CD4-positive, alpha-beta T cell treated with Interleukin-17A for 1 hour (primary cell): Measurements from ENCODE around the gene GALNTL6.

Experiments used
- DNase-seq: peaks from one replicate; pipeline ENCODE4 v3.0.0-alpha.2; 2020

Gene GALNTL6

GRCh38 chr4:171889681-171890080, 76.5 kb downstream of the GALNTL6 start:
- DNase-seq: no peak

GRCh38 chr4:171891038-171891437, 77.8 kb downstream of the GALNTL6 start:
- no peak for DNase-seq

- no peak for DNase-seq
Observed at GRCh38 chr4:171896426-171896825, 83.2 kb downstream of the GALNTL6 start.

- no peak for DNase-seq
Observed at GRCh38 chr4:171919314-171919713, 106.1 kb downstream of the GALNTL6 start.

- no peak for DNase-seq
Observed at GRCh38 chr4:171920901-171921300, 107.7 kb downstream of the GALNTL6 start.

GRCh38 chr4:171924746-171925376, 111.7 kb downstream of the GALNTL6 start:
- DNase-seq: no peak

GRCh38 chr4:171928336-171928735, 115.1 kb downstream of the GALNTL6 start:
- DNase-seq: no peak

GRCh38 chr4:171929477-171929876, 116.3 kb downstream of the GALNTL6 start:
- no peak for DNase-seq

- no peak for DNase-seq
Observed at GRCh38 chr4:171929907-171930306, 116.7 kb downstream of the GALNTL6 start.

GRCh38 chr4:171932238-171932637, 119.0 kb downstream of the GALNTL6 start:
- no peak for DNase-seq

- DNase-seq: no peak
Observed at GRCh38 chr4:171940656-171941055, 127.5 kb downstream of the GALNTL6 start.

- DNase-seq: no peak
Observed at GRCh38 chr4:171947400-171947799, 134.2 kb downstream of the GALNTL6 start.

- no peak for DNase-seq
Observed at GRCh38 chr4:171948038-171948437, 134.8 kb downstream of the GALNTL6 start.

GRCh38 chr4:171954650-171955049, 141.4 kb downstream of the GALNTL6 start:
- DNase-seq: no peak

GRCh38 chr4:171956678-171957077, 143.5 kb downstream of the GALNTL6 start:
- DNase-seq: no peak

GRCh38 chr4:171962110-171962509, 148.9 kb downstream of the GALNTL6 start:
- no peak for DNase-seq

- no peak for DNase-seq
Observed at GRCh38 chr4:171966356-171966755, 153.2 kb downstream of the GALNTL6 start.

- no peak for DNase-seq
Observed at GRCh38 chr4:171978216-171978615, 165.0 kb downstream of the GALNTL6 start.

GRCh38 chr4:171979461-171979860, 166.3 kb downstream of the GALNTL6 start:
- no peak for DNase-seq

- DNase-seq: no peak
Observed at GRCh38 chr4:171981185-171981584, 168.0 kb downstream of the GALNTL6 start.

GRCh38 chr4:171983935-171984805, 171.0 kb downstream of the GALNTL6 start:
- no peak for DNase-seq

GRCh38 chr4:171985129-171985528, 171.9 kb downstream of the GALNTL6 start:
- no peak for DNase-seq

GRCh38 chr4:171993247-171993646, 180.0 kb downstream of the GALNTL6 start:
- DNase-seq: no peak

GRCh38 chr4:172007889-172008288, 194.7 kb downstream of the GALNTL6 start:
- DNase-seq: no peak
